ENCODE data around the gene CILP.

CILP gene

GRCh38 chr15:65209701-65210643 lies 1.3 kb downstream of the CILP start:
- TF ChIP-seq GATA3 (IDR thresholded peaks at IDR 0.05; ENCODE audit: low read depth, low read length), result no peak
- no peak for TF ChIP-seq GATA2 (IDR thresholded peaks at IDR 0.05; ENCODE audit: low read depth, low read length)

- TF ChIP-seq GATA3 (IDR thresholded peaks at IDR 0.05; ENCODE audit: low read depth, low read length) (no peak), GATA2 (IDR thresholded peaks at IDR 0.05; ENCODE audit: low read depth, low read length) (no peak)
These were observed 2.6 kb downstream of the CILP start for GRCh38 chr15:65208647-65209046.

GRCh38 chr15:65207280-65207840 lies 3.9 kb downstream of the CILP start:
- TF ChIP-seq GATA2 (IDR thresholded peaks at IDR 0.05; ENCODE audit: low read depth, low read length) (no peak), GATA3 (IDR thresholded peaks at IDR 0.05; ENCODE audit: low read depth, low read length) (no peak)

GRCh38 chr15:65206750-65207149 lies 4.5 kb downstream of the CILP start:
- no peak for TF ChIP-seq GATA3 (IDR thresholded peaks at IDR 0.05; ENCODE audit: low read depth, low read length)
- no peak for TF ChIP-seq GATA2 (IDR thresholded peaks at IDR 0.05; ENCODE audit: low read depth, low read length)

GRCh38 chr15:65204931-65205660 lies 6.2 kb downstream of the CILP start:
- TF ChIP-seq GATA2 (IDR thresholded peaks at IDR 0.05; ENCODE audit: low read depth, low read length) (no peak), GATA3 (IDR thresholded peaks at IDR 0.05; ENCODE audit: low read depth, low read length) (no peak)

- TF ChIP-seq GATA2 (IDR thresholded peaks at IDR 0.05; ENCODE audit: low read depth, low read length) (no peak), GATA3 (IDR thresholded peaks at IDR 0.05; ENCODE audit: low read depth, low read length) (no peak)
These were observed 6.9 kb downstream of the CILP start for GRCh38 chr15:65204236-65204930.

- no peak for TF ChIP-seq GATA3 (IDR thresholded peaks at IDR 0.05; ENCODE audit: low read depth, low read length)
- no peak for TF ChIP-seq GATA2 (IDR thresholded peaks at IDR 0.05; ENCODE audit: low read depth, low read length)
These were observed 9.4 kb downstream of the CILP start for GRCh38 chr15:65201918-65202317.

GRCh38 chr15:65198571-65198970 lies 12.7 kb downstream of the CILP start:
- TF ChIP-seq GATA2 (IDR thresholded peaks at IDR 0.05; ENCODE audit: low read depth, low read length) (no peak), GATA3 (IDR thresholded peaks at IDR 0.05; ENCODE audit: low read depth, low read length) (no peak)

- no peak for TF ChIP-seq GATA2 (IDR thresholded peaks at IDR 0.05; ENCODE audit: low read depth, low read length)
- no peak for TF ChIP-seq GATA3 (IDR thresholded peaks at IDR 0.05; ENCODE audit: low read depth, low read length)
These were observed 14.0 kb downstream of the CILP start for GRCh38 chr15:65197337-65197645.

- no peak for TF ChIP-seq GATA3 (IDR thresholded peaks at IDR 0.05; ENCODE audit: low read depth, low read length)
These were observed 14.5 kb downstream of the CILP start for GRCh38 chr15:65196637-65197336.

GRCh38 chr15:65195548-65195923 lies 15.7 kb downstream of the CILP start:
- TF ChIP-seq GATA2 (IDR thresholded peaks at IDR 0.05; ENCODE audit: low read depth, low read length), result no peak

GRCh38 chr15:65194826-65195547 lies 16.3 kb downstream of the CILP start:
- TF ChIP-seq GATA3 (IDR thresholded peaks at IDR 0.05; ENCODE audit: low read depth, low read length), result no peak
- TF ChIP-seq GATA2 (IDR thresholded peaks at IDR 0.05; ENCODE audit: low read depth, low read length), result no peak

GRCh38 chr15:65192016-65192415 lies 19.3 kb downstream of the CILP start:
- TF ChIP-seq GATA2 (IDR thresholded peaks at IDR 0.05; ENCODE audit: low read depth, low read length), result no peak
- no peak for TF ChIP-seq GATA3 (IDR thresholded peaks at IDR 0.05; ENCODE audit: low read depth, low read length)
